GM03348 (cell line): ENCODE measurements around the gene AVPR1A.
"Not testable (repeated sequence)": the region's sequence is repeated elsewhere in the genome, so short reads cannot be mapped to it uniquely, and the experiment has no call there.

Experiments
- DNase-seq: peaks from one replicate; pipeline ENCODE4 v3.0.0; 2012; ENCODE audit warnings: low spot score

The AVPR1A gene

GRCh38 chr12:63150713-63151622 lies at the start of gene AVPR1A:
Gene AVPR1A (minus strand): TSS chr12:63151201. CDS start chr12:63150836, 365 bp downstream.
- DNase-seq: peak; percentile 16

DNA sequence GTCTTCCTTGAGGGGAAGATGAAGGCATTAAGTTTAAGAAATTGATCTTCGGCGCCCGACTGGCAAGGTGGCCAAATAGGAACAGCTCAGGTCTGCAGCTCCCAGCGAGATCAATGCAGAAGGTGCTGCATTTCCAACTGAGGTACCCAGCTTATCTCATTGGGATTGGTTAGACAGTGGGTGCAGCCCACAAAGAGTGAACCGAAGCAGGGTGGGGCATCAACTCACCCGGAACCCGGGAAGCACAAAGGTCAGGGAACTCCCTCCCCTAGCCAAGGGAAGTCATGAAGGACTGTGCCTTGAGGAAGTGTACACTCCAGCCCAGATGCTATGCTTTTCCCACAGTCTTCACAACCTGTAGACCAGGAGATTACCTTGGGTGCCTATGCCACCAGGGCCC lies 45.2 kb upstream of the AVPR1A start:
- no peak for DNase-seq

DNA sequence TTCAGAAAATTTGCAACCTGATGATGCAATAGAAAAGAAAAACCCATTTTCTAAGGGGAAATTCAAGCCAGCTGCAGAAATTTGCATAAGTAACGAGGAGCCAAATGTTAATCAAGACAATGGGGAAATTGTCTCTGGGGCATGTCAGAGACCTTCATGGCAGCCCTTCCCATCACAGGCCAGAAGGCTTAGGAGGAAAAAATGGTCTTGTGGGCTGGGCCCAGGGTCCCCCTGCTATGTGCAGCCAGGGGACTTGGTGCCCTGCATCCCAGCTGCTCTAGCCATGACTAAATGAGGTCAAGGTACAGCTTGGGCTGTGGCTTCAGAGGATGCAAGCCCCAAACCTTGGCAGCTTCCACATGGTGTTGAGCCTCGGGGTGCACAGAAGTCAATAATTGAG lies 28.2 kb upstream of the AVPR1A start:
- no peak for DNase-seq

GRCh38 chr12:63170321-63170720 lies 19.3 kb upstream of the AVPR1A start:
- DNase-seq: no peak

- DNase-seq: not testable (repeated sequence)
These were observed 16.7 kb upstream of the AVPR1A start for GRCh38 chr12:63167741-63168140.

DNA sequence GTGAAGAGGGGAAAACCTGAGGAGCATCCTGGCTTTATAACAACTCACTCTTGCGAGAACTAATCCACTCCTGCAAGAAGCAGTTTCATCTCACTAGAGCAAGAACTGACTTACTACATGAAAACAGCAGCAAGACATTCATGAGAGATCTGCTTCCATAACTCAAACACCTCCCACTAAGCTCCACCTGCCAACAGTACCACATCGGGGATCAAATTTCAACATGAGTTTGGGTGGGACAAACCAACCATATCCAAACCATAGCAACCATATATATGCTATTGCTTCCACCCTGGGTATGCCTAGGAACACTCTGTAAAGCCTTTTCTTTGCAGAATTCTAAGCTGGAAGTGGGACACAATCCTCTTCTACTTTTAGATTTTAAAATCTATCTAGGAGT lies 13.9 kb upstream of the AVPR1A start:
- DNase-seq: no peak

- DNase-seq: no peak
These were observed 12.5 kb upstream of the AVPR1A start for GRCh38 chr12:63163541-63163940.

DNA sequence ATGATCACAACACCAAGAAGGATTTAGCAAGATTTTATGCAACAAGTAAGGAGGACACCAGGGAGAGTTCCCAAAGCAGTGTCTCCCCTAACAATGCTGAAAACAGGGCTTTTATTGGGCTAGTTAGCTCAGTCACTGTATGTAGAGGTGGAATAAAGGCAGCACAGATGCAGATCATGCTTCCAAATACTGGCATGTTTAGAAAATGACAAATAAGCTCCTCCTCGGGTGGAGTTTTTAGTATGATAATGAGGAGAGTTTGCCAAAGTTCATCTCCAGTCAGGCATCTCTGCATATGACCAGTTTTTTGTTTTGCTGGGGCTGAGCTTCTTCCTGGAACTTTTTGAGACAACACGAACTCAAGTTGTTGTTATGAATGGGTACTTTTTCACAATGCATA lies 4.4 kb upstream of the AVPR1A start:
- DNase-seq: no peak

GRCh38 chr12:63154560-63154959 lies 3.6 kb upstream of the AVPR1A start:
- no peak for DNase-seq

DNA sequence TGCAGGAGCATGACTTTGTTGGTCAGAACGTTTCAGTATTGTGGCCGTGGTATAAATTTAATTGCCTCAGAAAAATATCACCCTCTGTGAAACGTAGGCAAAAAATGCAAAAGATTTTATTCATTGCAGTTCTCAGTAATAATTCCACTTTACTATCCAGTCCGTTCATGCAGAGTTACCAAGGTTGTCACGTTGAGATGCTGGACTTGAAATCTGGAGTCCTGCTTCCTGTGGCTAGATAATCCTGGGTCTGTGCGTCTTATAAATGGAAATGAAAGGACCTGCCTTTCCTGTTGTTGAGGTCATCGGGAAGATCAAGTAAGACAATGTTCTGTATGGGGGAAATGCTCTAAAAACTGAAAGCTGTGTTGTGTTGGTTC lies 1.3 kb upstream of the AVPR1A start:
- DNase-seq: no peak

- DNase-seq: peak; percentile 64
These were observed 771 bp upstream of the AVPR1A start for GRCh38 chr12:63151623-63152320.

- peak; percentile 3 for DNase-seq
These were observed 890 bp downstream of the AVPR1A start for GRCh38 chr12:63149909-63150712.

DNA sequence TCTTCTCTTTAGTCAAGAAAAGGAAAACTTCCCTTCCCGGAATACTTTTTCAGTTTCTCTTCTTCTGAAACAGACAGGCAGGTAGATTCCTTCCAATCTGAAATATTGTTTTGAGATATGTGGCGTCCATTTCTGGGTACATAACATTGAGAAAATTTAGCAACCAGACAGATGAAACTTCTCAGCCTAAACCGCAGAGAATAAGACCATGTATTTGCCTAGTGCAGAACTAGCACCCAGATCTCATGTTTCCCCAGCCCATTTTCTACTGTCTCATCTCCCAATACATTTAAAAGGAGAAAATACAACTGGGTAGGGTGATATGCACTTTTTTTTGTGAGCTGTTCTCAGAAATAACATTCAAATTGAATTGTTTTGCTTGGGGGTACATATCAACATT lies 6.4 kb downstream of the AVPR1A start:
- no peak for DNase-seq

DNA sequence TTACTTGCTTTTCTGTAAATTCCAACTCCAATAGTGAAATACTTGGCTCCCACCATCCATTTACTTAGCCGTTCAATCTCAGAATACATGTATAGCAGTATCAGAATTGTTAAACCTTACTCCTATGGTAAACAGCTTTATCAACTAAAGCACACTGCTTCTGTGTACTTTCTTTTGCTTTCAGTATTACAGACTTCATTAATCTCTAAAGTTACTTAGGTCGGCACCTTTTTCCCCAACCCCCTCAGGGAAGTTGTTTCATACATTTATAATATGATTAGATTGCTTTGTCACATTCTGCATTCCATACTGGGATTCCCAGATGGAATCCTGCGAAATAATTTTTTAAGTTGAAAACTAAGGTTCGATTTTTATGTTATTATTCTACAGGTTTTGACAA lies 12.5 kb downstream of the AVPR1A start:
- DNase-seq: no peak

- DNase-seq: no peak
These were observed 17.0 kb downstream of the AVPR1A start for GRCh38 chr12:63133981-63134380.

DNA sequence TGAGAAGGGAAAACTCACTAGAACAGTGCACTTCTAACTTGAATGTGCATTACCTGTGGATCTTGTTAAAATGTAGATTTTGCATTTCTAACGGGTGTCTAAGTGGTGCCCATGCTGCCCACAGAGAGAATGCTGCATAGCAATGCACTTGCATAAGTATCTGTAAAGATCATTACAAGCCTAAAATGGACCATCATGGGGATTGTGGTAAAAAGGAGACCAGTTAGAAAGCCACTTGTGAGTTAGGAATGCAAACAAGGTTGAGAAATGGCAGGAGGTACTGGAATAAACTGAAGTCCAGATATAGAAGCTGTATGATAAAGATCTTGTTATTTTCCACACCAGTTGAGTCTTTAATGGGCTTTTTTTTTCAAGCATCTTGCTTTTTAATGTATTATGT lies 18.8 kb downstream of the AVPR1A start:
- DNase-seq: no peak

DNA sequence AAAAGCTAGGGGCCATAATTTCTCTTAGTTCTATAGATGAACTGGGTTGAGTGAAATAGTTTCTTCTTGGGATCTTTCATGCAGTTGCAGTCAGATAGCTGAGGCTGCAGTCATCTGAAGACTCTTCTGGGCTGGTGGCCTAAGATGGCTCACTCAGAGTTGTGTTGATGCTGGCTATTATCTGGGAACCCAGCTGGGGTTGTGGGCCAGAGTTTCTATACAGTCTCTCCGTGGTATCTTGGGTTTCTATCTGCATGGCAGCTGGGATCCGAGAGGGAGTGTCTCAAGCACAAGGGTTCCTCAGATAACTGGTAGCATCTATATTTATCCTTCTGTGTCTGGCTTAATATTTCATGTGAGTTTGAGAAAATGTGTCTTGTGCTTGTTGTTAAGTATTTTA lies 21.1 kb downstream of the AVPR1A start:
- no peak for DNase-seq

DNA sequence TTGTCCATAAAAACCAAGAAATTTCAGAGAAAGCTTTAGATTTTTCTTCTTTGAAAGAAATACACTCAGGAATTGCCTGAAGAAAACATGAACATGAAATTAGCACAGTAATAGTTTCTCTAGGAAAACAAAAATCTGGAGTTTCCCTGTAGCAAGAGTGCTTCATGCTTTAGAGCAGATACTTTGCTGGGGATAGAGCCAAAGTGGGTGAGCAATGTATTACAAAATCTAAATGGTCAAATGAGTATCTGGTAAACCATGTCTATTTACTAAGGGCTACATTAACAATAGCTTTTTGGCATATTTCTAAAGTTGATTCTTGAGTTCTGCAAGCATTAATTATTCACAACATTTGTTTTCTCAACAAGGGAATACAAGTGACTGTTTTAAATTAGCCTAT lies 26.2 kb downstream of the AVPR1A start:
- DNase-seq: no peak

- peak; percentile 60 for DNase-seq
These were observed 47.4 kb downstream of the AVPR1A start for GRCh38 chr12:63103494-63104131.

DNA sequence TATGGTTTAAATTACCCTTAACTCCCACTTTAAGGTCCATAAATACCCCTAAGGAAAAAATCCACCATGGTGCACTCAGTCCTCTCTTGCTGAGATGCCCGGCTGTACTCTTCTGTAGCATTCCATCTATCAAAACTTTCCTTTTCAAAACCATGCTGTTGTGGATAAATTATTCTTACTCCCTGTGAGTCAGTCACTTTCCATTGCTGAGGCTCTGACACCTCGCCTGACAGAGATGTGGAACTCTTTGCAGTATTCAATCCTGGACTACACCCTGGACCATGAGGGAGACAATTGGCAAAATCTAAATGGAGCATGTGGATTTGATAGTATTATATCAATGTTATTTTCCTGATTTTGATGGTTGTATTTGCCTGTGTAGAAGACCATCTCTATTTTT lies 49.1 kb downstream of the AVPR1A start:
- no peak for DNase-seq

DNA sequence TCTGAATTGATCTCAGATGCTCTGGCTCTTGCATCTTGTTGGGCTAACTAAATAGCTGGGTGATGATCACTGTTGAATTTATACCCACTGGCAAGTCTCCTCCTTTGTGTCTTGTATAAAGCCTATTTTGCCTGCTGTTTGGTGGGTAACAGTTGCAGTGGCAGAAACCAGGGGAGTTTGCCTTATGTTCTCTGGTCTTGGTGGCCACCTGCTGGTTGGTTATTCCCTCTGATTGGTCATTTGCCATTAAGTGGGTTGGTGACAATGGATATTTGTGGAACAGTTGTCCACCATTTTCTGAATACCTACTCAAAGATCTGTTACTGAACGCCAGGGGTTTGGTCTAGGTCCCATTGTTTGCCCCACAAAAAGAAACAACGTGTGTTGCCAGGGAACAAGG lies 52.1 kb downstream of the AVPR1A start:
- no peak for DNase-seq

DNA sequence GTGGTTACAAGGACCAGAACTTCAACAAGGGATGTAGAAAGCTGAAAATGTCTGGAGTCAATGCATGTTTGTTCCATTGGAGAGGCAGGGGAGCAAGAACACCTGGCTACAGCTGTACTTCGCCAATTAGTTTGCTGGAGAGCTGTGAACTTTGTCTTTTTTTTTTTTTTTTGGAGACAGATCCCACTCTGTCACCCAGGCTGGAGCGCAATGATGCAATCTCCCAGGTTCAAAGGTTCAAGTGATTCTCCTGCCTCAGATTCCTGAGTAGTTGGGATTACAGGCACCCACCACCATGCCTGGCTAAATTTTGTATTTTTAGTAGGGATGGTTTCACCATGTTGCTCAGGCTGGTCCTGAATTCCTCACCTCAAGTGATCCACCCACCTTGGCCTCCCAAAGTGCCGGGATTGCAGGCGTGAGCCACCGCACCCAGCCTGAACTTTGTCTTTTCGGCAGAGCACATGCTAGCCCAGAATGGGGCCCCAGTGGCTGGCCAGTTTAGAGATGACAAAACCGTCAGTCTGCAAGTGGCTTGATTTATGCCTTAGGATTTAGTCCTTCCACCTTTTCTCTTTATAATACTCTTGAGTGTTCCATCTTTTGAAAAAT lies 55.5 kb downstream of the AVPR1A start:
- DNase-seq: no peak
